Endothelial cell of umbilical vein (primary cell): ENCODE measurements around the gene SKIL.

Experiments used
- EZH2 ChIP-seq: IDR thresholded peaks from 2 replicates; pipeline ENCODE4 v1.6.1; 2012; ENCODE audit warnings: borderline replicate concordance, low read depth, mild to moderate bottlenecking, moderate library complexity, low read length, inconsistent platforms; ENCODE audit not compliant: severe bottlenecking
- JUN ChIP-seq: IDR thresholded peaks from 2 replicates; pipeline ENCODE4 v1.6.1; 2011; ENCODE audit warnings: borderline replicate concordance, low read depth; ENCODE audit not compliant: insufficient read length, insufficient read depth
- POLR2AphosphoS5 ChIP-seq: IDR thresholded peaks from 2 replicates; pipeline ENCODE4 v1.6.1; 2012; ENCODE audit warnings: low read depth, mild to moderate bottlenecking, control low read depth, low read length, moderate library complexity; ENCODE audit not compliant: insufficient read depth
- TF ChIP-seq, protein P1 (sequence below), 2 donors: IDR thresholded peaks; 1 replicate in 1 of 2; 2 replicates in 1 of 2; pipeline ENCODE4 v1.5.1; 2011; ENCODE audit warnings: low read length in 2 of 2, mild to moderate bottlenecking in 2 of 2, moderate library complexity in 2 of 2, control low read depth in 1 of 2, inconsistent platforms in 1 of 2, low read depth in 1 of 2; ENCODE audit not compliant: insufficient read depth in 1 of 2; ENCODE audit errors: extremely low read depth in 1 of 2
- TF ChIP-seq, protein P2 (sequence below): IDR thresholded peaks from 2 replicates; pipeline ENCODE4 v1.6.1; 2011; ENCODE audit not compliant: insufficient read depth, insufficient read length

DNA sequence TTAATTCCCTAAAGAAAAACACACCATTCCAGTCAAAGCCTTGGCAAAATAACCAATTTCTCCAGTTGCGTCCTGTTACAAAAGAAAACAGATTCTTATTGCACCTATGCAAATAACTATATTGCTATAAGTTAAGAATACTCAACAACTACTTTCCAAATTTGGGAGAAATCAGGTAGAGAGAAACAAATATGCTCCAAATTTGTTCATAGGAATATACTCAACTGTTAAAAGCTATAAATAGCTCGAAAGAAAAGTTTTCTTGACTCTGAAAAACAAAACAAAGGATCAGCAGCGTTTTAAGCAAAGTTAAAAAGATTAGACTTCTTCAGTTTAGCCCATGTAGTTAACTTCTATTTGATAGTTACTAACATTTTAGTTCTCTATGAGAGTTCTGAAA lies 20.1 kb upstream of the SKIL start:
- TF ChIP-seq POLR2AphosphoS5: no peak
- no peak for TF ChIP-seq EZH2
- TF ChIP-seq, protein P1, sequence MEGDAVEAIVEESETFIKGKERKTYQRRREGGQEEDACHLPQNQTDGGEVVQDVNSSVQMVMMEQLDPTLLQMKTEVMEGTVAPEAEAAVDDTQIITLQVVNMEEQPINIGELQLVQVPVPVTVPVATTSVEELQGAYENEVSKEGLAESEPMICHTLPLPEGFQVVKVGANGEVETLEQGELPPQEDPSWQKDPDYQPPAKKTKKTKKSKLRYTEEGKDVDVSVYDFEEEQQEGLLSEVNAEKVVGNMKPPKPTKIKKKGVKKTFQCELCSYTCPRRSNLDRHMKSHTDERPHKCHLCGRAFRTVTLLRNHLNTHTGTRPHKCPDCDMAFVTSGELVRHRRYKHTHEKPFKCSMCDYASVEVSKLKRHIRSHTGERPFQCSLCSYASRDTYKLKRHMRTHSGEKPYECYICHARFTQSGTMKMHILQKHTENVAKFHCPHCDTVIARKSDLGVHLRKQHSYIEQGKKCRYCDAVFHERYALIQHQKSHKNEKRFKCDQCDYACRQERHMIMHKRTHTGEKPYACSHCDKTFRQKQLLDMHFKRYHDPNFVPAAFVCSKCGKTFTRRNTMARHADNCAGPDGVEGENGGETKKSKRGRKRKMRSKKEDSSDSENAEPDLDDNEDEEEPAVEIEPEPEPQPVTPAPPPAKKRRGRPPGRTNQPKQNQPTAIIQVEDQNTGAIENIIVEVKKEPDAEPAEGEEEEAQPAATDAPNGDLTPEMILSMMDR (IDR thresholded peaks at IDR 0.05; ENCODE audit: extremely low read depth in 1 of 2, insufficient read depth in 1 of 2, low read depth in 1 of 2, low read length in 2 of 2): no peak
- no peak for TF ChIP-seq JUN
- TF ChIP-seq, protein P2, sequence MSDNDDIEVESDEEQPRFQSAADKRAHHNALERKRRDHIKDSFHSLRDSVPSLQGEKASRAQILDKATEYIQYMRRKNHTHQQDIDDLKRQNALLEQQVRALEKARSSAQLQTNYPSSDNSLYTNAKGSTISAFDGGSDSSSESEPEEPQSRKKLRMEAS: no peak
